Fibroblast of lung (primary cell): Measurements from ENCODE around the gene GRK4. TPM values are rescaled to one million over a fixed set of nuclear protein-coding genes. Genes with fewer than 3 reads are reported as not detected.
A peak's percentile ranks its signal among the peaks of the same experiment; 100 is the strongest.

ENCODE experiments used
- DNase-seq, 2 donors: peaks; one replicate each; pipeline versions ENCODE4 v3.0.0 to v3.0.0-alpha.2; 2010; ENCODE audit warnings: low read depth in 2 of 2
- H2AFZ ChIP-seq: 2 replicates; pipeline ENCODE4 v1.5.1; 2012; ENCODE audit warnings: low read length, control low read depth, inconsistent platforms
- H3K27ac ChIP-seq: 2 replicates; pipeline ENCODE4 v1.5.1; 2011; ENCODE audit warnings: low read length, control low read depth; ENCODE audit not compliant: insufficient read depth
- H3K27me3 ChIP-seq: 2 replicates; pipeline ENCODE4 v1.5.1; 2011; ENCODE audit warnings: mild to moderate bottlenecking, low read length; ENCODE audit not compliant: control insufficient read depth, insufficient read depth
- H3K36me3 ChIP-seq: 2 replicates; pipeline ENCODE4 v1.5.1; 2011; ENCODE audit warnings: low read length; ENCODE audit not compliant: control insufficient read depth, insufficient read depth
- H3K4me1 ChIP-seq: 2 replicates; pipeline ENCODE4 v1.5.1; 2011; ENCODE audit warnings: low read length; ENCODE audit not compliant: control insufficient read depth, insufficient read depth; ENCODE audit errors: extremely low read depth
- H3K4me2 ChIP-seq: 2 replicates; pipeline ENCODE4 v1.5.1; 2011; ENCODE audit warnings: low read length, control low read depth; ENCODE audit not compliant: insufficient read depth; ENCODE audit errors: extremely low read depth
- H3K4me3 ChIP-seq, 4 experiments: fragments of 200-600 bp in 1 of 4; sonication (generic) in 1 of 4; replicated peaks in 1 of 4; 2 replicates each; pipeline ENCODE4 v1.5.1; 2011 to 2016; ENCODE audit warnings: low read length in 4 of 4, low read depth in 3 of 4, mild to moderate bottlenecking in 3 of 4, control low read depth in 2 of 4, inconsistent platforms in 1 of 4, mixed read lengths in 1 of 4; ENCODE audit not compliant: insufficient read depth in 1 of 4; ENCODE audit errors: control extremely low read depth in 1 of 4
- H3K79me2 ChIP-seq: 2 replicates; pipeline ENCODE4 v1.5.1; 2012; ENCODE audit warnings: mild to moderate bottlenecking, low read length, inconsistent platforms; ENCODE audit not compliant: control insufficient read depth, insufficient read depth
- H3K9ac ChIP-seq: 2 replicates; pipeline ENCODE4 v1.5.1; 2011; ENCODE audit warnings: mild to moderate bottlenecking, low read length, control low read depth; ENCODE audit not compliant: insufficient read depth
- H3K9me3 ChIP-seq: 2 replicates; pipeline ENCODE4 v1.5.1; 2012; ENCODE audit warnings: low read depth, low read length; ENCODE audit not compliant: control insufficient read depth, insufficient read depth
- H4K20me1 ChIP-seq: 2 replicates; pipeline ENCODE4 v1.5.1; 2011; ENCODE audit warnings: low read length; ENCODE audit not compliant: control insufficient read depth, insufficient read depth; ENCODE audit errors: extremely low read depth
- EZH2 ChIP-seq: IDR thresholded peaks from 2 replicates; pipeline ENCODE4 v1.5.1; 2012; ENCODE audit warnings: low read length, control low read depth, mild to moderate bottlenecking; ENCODE audit errors: missing control alignments
- polyA plus RNA-seq, 2 donors: library from polyadenylated mRNA; depleted of rRNA in 1 of 2; stranded (reverse) in 1 of 2; unstranded in 1 of 2; fragments of >200 nt; gene quantifications; 2 replicates each; pipeline ENCODE4 v1.2.1, GENCODE V29; 2011 to 2012; ENCODE audit warnings: missing spikeins in 1 of 2
- total RNA-seq: library from RNA; depleted of rRNA; stranded (reverse); fragments of >200 nt; gene quantifications from 2 replicates; pipeline ENCODE4 v1.2.1, GENCODE V29; 2014
- TF ChIP-seq, protein P1 (sequence below), 2 donors: IDR thresholded peaks in 1 of 2; conservative IDR thresholded peaks in 1 of 2; 1 replicate in 1 of 2; 2 replicates in 1 of 2; pipeline ENCODE4 v1.5.1; 2011 to 2012; ENCODE audit warnings: low read length in 2 of 2, control low read depth in 1 of 2, inconsistent platforms in 1 of 2, low read depth in 1 of 2, mild to moderate bottlenecking in 1 of 2

Gene GRK4
- total and polyA plus RNA-seq, 2 donors (not counting 1 experiment from before 2014, with no cell fraction given) = 4.4 to 5.9 TPM

- Histone ChIP-seq H3K27ac (no peak overlapping the region), H3K79me2 (no peaks in the 10 kb centered on the region), H3K9me3 (no peaks in the 10 kb centered on the region), H4K20me1 (no peaks in the 10 kb centered on the region), H3K4me3 (no peak overlapping the region), H3K36me3 (no peaks in the 10 kb centered on the region), H3K9ac (no peak overlapping the region), H2AFZ (no peak overlapping the region), H3K4me1 (no peaks in the 10 kb centered on the region), H3K27me3 (no peaks in the 10 kb centered on the region), H3K4me2 (no peak overlapping the region)
- TF ChIP-seq EZH2 = no peak
- TF ChIP-seq, protein P1, sequence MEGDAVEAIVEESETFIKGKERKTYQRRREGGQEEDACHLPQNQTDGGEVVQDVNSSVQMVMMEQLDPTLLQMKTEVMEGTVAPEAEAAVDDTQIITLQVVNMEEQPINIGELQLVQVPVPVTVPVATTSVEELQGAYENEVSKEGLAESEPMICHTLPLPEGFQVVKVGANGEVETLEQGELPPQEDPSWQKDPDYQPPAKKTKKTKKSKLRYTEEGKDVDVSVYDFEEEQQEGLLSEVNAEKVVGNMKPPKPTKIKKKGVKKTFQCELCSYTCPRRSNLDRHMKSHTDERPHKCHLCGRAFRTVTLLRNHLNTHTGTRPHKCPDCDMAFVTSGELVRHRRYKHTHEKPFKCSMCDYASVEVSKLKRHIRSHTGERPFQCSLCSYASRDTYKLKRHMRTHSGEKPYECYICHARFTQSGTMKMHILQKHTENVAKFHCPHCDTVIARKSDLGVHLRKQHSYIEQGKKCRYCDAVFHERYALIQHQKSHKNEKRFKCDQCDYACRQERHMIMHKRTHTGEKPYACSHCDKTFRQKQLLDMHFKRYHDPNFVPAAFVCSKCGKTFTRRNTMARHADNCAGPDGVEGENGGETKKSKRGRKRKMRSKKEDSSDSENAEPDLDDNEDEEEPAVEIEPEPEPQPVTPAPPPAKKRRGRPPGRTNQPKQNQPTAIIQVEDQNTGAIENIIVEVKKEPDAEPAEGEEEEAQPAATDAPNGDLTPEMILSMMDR (conservative IDR thresholded peaks at IDR 0.05 in 1 of 2, IDR thresholded peaks at IDR 0.05 in 1 of 2; ENCODE audit: low read depth in 1 of 2, low read length in 2 of 2) = no peak
- DNase-seq = no peak
Observed at GRCh38 chr4:2991243-2991642, 27.9 kb downstream of the GRK4 start.

DNA sequence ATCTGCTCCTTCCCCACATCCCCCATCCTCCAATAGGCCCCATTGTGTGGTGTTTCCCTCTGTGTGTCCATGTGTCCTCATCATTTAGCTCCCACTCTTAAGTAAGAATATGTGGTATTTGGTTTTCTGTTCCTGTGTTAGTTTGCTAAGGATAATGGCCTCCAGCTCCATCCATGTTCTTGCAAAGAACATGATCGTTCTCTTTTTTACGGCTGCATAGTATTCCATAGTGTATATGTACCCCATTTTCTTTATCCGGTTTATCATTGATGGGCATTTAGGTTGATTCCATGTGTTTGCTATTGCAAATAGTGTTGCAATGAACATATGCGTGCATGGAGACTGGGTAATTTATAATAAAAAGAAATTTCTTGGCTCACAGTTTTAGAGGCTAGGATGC lies 31.5 kb downstream of the GRK4 start:
- DNase-seq = no peak
- Histone ChIP-seq H3K4me3 (no peak overlapping the region), H3K27me3 (no peaks in the 10 kb centered on the region), H3K4me2 (no peak overlapping the region), H3K9me3 (no peaks in the 10 kb centered on the region), H2AFZ (no peak overlapping the region), H3K27ac (no peak overlapping the region), H3K79me2 (no peaks in the 10 kb centered on the region), H3K4me1 (no peaks in the 10 kb centered on the region), H3K36me3 (no peaks in the 10 kb centered on the region), H3K9ac (no peak overlapping the region), H4K20me1 (no peaks in the 10 kb centered on the region)
- no peak for TF ChIP-seq EZH2
- TF ChIP-seq, protein P1 (conservative IDR thresholded peaks at IDR 0.05 in 1 of 2, IDR thresholded peaks at IDR 0.05 in 1 of 2; ENCODE audit: low read depth in 1 of 2, low read length in 2 of 2) = no peak

DNA sequence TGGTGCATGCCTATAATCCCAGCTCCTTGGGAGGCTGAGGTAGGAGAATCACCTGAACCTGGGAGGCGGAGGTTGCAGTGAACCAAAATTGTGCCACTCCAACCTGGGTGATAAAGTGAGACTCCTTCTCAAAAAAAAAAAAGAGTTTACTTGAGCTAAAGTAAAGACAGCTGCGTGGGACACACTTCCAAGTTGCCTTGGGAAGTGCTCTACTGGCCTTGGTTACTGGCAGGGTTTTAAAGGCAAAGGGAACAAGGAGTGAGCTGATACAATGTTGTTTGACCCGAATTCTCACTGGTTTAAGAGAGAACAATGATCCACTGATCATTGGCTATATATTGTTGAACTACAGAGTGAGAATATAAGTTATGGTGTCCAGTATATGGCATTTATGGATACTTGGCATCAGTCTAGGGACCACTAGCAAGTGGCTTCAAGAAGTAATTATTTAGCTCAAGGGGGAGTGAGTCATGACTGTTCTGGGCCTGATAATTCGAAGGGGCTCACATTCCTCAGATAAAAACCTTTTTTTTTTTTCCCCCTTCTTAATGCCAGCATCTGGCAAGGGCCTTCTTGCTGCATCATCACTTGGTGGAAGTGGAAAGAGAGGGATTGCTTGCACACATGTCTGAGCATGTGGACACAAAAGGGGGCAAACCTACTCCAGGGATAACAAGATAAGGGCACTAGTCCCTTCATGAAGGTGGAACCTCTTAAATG lies 32.3 kb downstream of the GRK4 start:
- TF ChIP-seq, protein P1 (conservative IDR thresholded peaks at IDR 0.05 in 1 of 2, IDR thresholded peaks at IDR 0.05 in 1 of 2; ENCODE audit: low read depth in 1 of 2, low read length in 2 of 2) = no peak
- no peaks in the 10 kb centered on the region for H3K4me1 ChIP-seq
- H3K27me3 ChIP-seq = no peaks in the 10 kb centered on the region
- H3K9me3 ChIP-seq = no peaks in the 10 kb centered on the region
- DNase-seq = peak in 1 of 2 donors; percentile 50
- H4K20me1 ChIP-seq = no peaks in the 10 kb centered on the region
- H2AFZ ChIP-seq = no peak overlapping the region
- H3K27ac ChIP-seq = no peak overlapping the region
- no peaks in the 10 kb centered on the region for H3K36me3 ChIP-seq
- H3K4me3 ChIP-seq = no peak overlapping the region
- H3K9ac ChIP-seq = no peak overlapping the region
- H3K79me2 ChIP-seq = no peaks in the 10 kb centered on the region
- H3K4me2 ChIP-seq = no peak overlapping the region
